Activated CD4-positive, alpha-beta T cell treated with anti-CD3 and anti-CD28 coated beads for 4 hours (primary cell): ENCODE measurements around the gene CXCL8.
"Not testable (repeated sequence)": the region's sequence is repeated elsewhere in the genome, so short reads cannot be mapped to it uniquely, and the experiment has no call there.

Experiments used
- DNase-seq, 2 donors: peaks; one replicate each; pipeline ENCODE4 v3.0.0-alpha.2; 2020

Gene CXCL8

GRCh38 chr4:73744203-73744602 is 3.8 kb downstream of the CXCL8 start:
- DNase-seq: no peak

- DNase-seq: no peak
Measured at GRCh38 chr4:73750730-73751129, 10.4 kb downstream of the CXCL8 start.

- no peak for DNase-seq
Measured at GRCh38 chr4:73751166-73751565, 10.8 kb downstream of the CXCL8 start.

GRCh38 chr4:73751830-73752229 is 11.5 kb downstream of the CXCL8 start:
- DNase-seq: no peak

GRCh38 chr4:73752424-73752823 is 12.1 kb downstream of the CXCL8 start:
- no peak for DNase-seq

GRCh38 chr4:73753215-73753614 is 12.8 kb downstream of the CXCL8 start:
- DNase-seq: no peak

GRCh38 chr4:73754934-73755333 is 14.6 kb downstream of the CXCL8 start:
- no peak for DNase-seq

GRCh38 chr4:73759357-73759756 is 19.0 kb downstream of the CXCL8 start:
- no peak for DNase-seq

- no peak for DNase-seq
Measured at GRCh38 chr4:73761856-73762255, 21.5 kb downstream of the CXCL8 start.

GRCh38 chr4:73762409-73762808 is 22.0 kb downstream of the CXCL8 start:
- no peak for DNase-seq

GRCh38 chr4:73763877-73764276 is 23.5 kb downstream of the CXCL8 start:
- DNase-seq: no peak

- no peak for DNase-seq
Measured at GRCh38 chr4:73764513-73764912, 24.1 kb downstream of the CXCL8 start.

- no peak for DNase-seq
Measured at GRCh38 chr4:73765296-73765695, 24.9 kb downstream of the CXCL8 start.

- no peak for DNase-seq
Measured at GRCh38 chr4:73770917-73771316, 30.5 kb downstream of the CXCL8 start.

- DNase-seq: no peak
Measured at GRCh38 chr4:73772363-73772762, 32.0 kb downstream of the CXCL8 start.

GRCh38 chr4:73774406-73774805 is 34.0 kb downstream of the CXCL8 start:
- not testable (repeated sequence) for DNase-seq

GRCh38 chr4:73776321-73776729 is 36.0 kb downstream of the CXCL8 start:
- no peak for DNase-seq

GRCh38 chr4:73777612-73778011 is 37.2 kb downstream of the CXCL8 start:
- no peak for DNase-seq

- no peak for DNase-seq
Measured at GRCh38 chr4:73780243-73780642, 39.9 kb downstream of the CXCL8 start.

GRCh38 chr4:73780834-73781233 is 40.5 kb downstream of the CXCL8 start:
- no peak for DNase-seq

- DNase-seq: no peak
Measured at GRCh38 chr4:73788411-73788810, 48.0 kb downstream of the CXCL8 start.
